Astrocyte of the cerebellum (primary cell): Measurements from ENCODE around the gene ST3GAL5.
A peak's percentile ranks its signal among the peaks of the same experiment; 100 is the strongest.

ENCODE experiments used
- DNase-seq: peaks from one replicate; pipeline ENCODE4 v3.0.0-alpha.2; 2011; ENCODE audit warnings: low read depth
- H3K4me3 ChIP-seq: 2 replicates; pipeline ENCODE4 v1.5.1; 2011; ENCODE audit warnings: mild to moderate bottlenecking, low read depth, low read length, moderate library complexity
- in situ Hi-C: cut with HindIII; loops from 2 replicates; pipeline ENCODE4 v1.10.0; 2017; ENCODE audit warnings: low sequenced_read_pairs
- TF ChIP-seq, protein P1 (sequence below): IDR thresholded peaks from 2 replicates; pipeline ENCODE4 v1.5.1; 2012; ENCODE audit warnings: low read length, low read depth, moderate library complexity, mild to moderate bottlenecking; ENCODE audit errors: missing control alignments

ST3GAL5 gene

DNA sequence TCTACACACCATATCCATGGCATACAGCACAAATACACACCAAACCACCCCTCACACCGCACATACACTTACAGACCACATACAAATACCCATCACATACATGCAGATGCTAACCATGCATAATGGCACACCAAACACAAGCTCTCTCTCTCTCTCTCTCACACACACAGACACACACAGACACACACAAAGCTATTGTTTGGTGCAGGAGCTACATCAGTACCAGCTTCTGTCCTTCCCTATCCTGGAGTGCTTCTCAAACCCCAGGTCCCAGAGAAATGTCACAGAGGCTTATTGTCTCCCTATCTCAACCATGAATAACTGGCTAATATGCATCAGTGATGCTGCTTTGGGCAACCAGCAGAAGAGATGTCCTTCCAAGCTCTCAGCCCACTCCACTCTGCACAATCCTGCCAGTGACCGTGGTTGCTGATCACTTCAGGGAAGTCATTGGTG, 36.5 kb upstream of the ST3GAL5 start:
- H3K4me3 ChIP-seq: no peak overlapping the region
- in situ Hi-C loops: no loop called here
- no peak for DNase-seq
- TF ChIP-seq, protein P1, sequence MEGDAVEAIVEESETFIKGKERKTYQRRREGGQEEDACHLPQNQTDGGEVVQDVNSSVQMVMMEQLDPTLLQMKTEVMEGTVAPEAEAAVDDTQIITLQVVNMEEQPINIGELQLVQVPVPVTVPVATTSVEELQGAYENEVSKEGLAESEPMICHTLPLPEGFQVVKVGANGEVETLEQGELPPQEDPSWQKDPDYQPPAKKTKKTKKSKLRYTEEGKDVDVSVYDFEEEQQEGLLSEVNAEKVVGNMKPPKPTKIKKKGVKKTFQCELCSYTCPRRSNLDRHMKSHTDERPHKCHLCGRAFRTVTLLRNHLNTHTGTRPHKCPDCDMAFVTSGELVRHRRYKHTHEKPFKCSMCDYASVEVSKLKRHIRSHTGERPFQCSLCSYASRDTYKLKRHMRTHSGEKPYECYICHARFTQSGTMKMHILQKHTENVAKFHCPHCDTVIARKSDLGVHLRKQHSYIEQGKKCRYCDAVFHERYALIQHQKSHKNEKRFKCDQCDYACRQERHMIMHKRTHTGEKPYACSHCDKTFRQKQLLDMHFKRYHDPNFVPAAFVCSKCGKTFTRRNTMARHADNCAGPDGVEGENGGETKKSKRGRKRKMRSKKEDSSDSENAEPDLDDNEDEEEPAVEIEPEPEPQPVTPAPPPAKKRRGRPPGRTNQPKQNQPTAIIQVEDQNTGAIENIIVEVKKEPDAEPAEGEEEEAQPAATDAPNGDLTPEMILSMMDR: no peak

DNA sequence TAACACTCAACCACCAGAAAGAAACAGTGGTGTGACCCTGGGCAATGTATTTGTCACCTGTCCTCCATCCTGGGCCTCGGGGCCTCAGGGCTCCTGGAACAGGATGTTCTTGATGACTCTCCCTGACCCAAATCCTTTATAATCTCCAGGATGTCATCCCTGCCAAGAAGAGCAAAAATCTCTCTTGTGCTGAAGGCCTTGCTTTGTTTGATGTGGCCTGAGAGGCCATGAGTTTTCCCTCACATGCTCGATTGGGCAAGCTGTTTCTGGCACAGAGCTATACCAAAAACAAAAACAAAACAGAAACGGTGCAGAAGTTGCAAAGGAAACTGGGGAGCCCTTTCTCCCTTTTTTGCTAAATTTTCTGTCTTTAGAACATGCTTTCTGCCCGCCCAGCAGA, 35.7 kb upstream of the ST3GAL5 start:
- TF ChIP-seq, protein P1: no peak
- no peak overlapping the region for H3K4me3 ChIP-seq
- in situ Hi-C loops: loop anchor here (5.0 kb wide), 1 partner anchor 47 kb away; no protein-coding TSS in a partner anchor
- peak; percentile 53 for DNase-seq

DNA sequence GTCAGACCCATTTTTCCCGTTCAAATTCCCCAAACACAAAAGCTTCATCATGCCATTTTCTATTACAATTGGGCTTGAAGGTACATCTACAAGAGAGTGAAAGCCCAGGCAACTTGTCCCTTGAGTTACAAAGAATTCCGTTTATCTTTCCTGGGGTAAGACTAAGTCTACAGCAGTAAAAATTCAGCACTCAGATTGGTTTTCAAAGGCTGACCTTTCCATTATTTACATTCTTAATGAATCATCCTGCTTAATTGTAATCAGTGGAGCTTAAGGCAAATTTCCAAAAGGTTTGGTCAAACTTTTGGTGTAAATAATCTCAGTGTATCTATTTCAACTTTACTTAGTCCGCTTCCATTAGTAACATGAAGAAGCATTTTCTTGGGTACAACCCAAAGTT, 33.4 kb upstream of the ST3GAL5 start:
- in situ Hi-C loops: loop anchor here (5.0 kb wide), 1 partner anchor 45 kb away; no protein-coding TSS in a partner anchor
- TF ChIP-seq, protein P1: no peak
- DNase-seq: no peak
- no peak overlapping the region for H3K4me3 ChIP-seq

DNA sequence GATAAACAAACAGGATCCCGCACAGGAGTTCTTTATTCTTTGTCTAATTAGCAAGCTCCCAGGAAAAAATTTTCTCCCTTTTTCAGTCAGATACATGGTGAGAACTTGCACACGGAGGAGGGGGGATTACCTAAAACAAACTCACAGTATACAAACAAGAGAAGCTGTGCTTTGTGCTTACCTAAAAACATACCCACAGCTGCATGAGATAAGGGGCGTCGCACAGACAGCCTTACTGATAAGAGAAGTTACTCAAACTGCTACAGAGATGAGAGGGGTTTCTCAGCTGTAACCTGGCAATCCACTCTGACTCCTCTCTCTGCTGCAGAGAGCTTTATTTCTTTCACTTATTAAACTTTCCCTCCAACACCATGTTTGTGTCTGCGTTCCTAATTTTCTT, 32.9 kb upstream of the ST3GAL5 start:
- TF ChIP-seq, protein P1: no peak
- in situ Hi-C loops: loop anchor here (5.0 kb wide), 1 partner anchor 44 kb away; no protein-coding TSS in a partner anchor
- DNase-seq: no peak
- H3K4me3 ChIP-seq: no peak overlapping the region

DNA sequence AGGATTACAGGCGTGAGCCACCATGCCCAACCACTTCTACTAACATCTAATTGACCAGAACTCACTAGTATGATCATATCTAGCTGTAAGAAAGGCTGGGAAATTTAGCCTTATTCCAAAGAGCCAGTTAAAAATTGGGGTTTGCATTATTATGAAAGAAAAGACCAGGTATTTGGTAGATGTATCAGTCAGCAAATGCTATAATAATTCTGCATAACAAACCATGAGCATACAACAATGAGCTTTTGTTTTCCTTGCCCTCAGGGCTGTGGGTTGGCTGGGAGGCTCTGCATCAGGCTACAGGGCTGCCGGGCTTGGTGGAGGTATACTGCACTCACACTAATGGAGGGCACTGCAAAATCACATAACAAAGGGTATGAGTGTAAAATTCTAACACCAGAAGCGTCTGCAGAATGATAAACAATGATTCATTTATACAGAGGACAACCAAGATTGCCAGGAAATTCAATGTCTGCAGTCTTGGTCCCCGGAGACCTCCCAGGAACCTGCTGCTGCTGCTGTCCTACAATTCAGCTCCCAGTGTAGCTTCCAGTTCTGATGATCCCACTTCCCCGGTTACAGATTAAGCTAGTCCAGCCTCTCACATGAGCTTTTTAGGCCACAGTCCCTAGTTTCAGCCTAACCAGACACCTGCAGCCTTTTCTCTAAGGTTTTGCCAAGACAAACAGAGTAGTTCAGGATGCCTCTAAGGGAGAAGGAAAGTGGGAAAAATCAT, 32.2 kb upstream of the ST3GAL5 start:
- TF ChIP-seq, protein P1: no peak
- in situ Hi-C loops: loop anchor here (5.0 kb wide), 1 partner anchor 44 kb away; no protein-coding TSS in a partner anchor
- no peak overlapping the region for H3K4me3 ChIP-seq
- DNase-seq: no peak

DNA sequence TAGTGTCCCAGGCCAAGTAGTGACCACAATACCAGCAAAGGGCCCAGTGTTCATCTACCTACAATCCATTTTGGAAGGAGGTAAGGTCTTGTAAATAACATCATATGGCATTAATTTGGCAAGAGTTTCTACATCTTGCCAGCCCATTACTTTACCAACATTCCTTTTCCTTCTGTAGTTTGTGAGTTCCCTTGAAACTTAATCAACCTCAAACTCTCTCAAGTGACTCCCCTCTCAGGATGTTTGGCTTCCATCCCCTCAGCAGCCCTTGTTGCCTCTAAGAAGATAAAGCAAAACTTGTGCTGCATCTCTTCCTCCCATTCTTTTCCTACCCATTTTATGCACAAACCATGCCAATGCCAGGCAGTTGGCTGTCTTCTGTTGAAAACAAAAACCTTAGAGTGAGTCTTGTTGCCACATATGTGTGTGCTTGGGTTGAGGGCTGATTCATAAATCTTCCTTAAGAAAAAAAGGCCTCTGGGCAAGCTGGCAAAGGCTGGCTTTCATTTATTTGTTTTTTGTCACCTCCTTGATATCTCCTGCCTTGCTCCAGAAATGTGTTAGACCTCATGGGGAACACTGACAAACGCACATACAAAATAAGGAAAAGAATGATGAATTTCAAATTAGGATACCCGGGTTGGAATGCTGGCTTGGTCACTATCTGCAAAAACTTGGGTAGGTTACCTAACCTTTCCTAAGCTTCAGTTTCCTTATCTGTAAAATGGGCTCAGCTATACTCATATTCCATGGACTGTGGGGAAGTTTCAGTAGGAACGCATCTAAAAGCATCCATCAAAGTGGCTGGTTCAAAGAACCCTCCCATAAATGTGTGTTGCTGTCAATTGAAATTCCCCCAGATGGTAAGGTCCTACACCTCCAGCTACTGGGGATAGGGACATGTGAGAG, 29.4 kb upstream of the ST3GAL5 start:
- no peak for DNase-seq
- H3K4me3 ChIP-seq: no peak overlapping the region
- in situ Hi-C loops: no loop called here
- TF ChIP-seq, protein P1: no peak
